Subcutaneous adipose tissue (tissue), 4 donors: Measurements from ENCODE around the gene SCUBE1. TPM values are rescaled to one million over a fixed set of nuclear protein-coding genes. Genes with fewer than 3 reads are reported as not detected.

ENCODE experiments used
- total RNA-seq, 4 donors: library from RNA; depleted of rRNA; stranded (reverse); fragments of >200 nt; gene quantifications; one replicate each; pipeline ENCODE4 v1.1.0, GENCODE V29; 2016
- TF ChIP-seq, protein P1 (sequence below): fragments of 450-650 bp; IDR thresholded peaks from one replicate; pipeline ENCODE4 v1.5.1; 2016; ENCODE audit warnings: low read depth, mild to moderate bottlenecking, control low read depth, antibody characterized with exemption, moderate library complexity

Gene SCUBE1
- total RNA-seq, 4 donors from 2014 or later = 0.66 to 4.6 (median 1.7) TPM

GRCh38 chr22:43387815-43388214 lies 44.6 kb upstream of the SCUBE1 start:
- TF ChIP-seq, protein P1, sequence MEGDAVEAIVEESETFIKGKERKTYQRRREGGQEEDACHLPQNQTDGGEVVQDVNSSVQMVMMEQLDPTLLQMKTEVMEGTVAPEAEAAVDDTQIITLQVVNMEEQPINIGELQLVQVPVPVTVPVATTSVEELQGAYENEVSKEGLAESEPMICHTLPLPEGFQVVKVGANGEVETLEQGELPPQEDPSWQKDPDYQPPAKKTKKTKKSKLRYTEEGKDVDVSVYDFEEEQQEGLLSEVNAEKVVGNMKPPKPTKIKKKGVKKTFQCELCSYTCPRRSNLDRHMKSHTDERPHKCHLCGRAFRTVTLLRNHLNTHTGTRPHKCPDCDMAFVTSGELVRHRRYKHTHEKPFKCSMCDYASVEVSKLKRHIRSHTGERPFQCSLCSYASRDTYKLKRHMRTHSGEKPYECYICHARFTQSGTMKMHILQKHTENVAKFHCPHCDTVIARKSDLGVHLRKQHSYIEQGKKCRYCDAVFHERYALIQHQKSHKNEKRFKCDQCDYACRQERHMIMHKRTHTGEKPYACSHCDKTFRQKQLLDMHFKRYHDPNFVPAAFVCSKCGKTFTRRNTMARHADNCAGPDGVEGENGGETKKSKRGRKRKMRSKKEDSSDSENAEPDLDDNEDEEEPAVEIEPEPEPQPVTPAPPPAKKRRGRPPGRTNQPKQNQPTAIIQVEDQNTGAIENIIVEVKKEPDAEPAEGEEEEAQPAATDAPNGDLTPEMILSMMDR = no peak

- TF ChIP-seq, protein P1 = no peak
These were observed 42.8 kb upstream of the SCUBE1 start for GRCh38 chr22:43385770-43386641.

- TF ChIP-seq, protein P1 = no peak
These were observed 41.7 kb upstream of the SCUBE1 start for GRCh38 chr22:43384863-43385262.

DNA sequence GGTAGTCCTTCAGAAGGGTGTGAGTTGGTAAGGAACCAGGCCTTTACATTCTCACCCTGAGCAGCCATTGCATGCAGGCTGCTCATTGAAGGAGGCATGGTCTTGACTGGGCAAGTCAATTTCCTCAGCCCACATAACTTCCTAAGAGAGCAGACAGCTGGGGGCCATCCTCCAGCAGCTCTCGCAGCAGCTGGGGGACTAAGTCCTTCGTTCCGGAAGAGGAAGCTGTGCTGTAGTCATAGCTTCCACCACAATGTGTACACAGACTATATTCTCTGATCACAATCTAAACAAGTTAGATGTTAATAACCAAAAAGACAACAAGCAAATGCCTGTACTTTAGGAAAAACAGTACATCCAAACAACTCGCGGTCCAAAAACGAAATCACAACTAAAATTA lies 38.5 kb upstream of the SCUBE1 start:
- TF ChIP-seq, protein P1 = no peak

DNA sequence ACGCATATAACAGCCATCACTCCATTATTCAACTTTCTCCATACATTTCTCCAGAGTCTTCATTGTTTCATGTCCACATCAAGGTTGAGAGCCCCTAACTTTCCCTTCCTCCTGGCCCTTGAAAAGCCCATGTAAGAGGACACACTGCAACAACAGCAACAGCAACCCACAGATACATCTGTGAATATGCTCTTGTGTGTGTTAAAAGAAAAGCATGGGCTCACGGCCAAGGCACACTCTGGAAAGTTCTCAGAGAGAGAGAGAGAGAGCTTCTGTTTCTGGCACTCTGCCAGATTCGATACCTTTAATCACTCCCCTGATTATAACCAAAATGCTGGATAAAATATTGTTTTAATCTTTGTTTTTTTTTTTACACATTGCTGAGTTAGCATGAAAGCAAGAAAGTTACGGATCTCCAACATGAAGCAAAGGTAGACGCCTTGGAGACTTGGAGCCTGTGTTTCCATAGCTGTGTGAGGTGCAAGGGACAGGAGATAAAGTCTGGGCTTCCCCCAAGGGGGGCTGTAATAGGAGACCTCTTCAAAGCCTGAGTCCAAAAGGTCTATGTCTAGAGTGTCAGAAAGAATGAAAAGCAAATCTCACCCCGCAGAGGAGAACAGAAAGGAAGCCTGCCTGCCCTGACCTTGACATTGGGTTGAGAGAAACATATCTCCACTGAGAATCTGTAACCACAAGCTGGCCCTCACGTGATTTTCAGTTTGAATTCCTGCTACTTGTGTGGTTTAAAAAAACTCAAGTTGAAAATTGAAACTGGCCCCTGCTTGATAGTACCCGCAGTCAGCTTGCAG lies 34.9 kb upstream of the SCUBE1 start:
- TF ChIP-seq, protein P1 = no peak

- TF ChIP-seq, protein P1 = no peak
These were observed 34.4 kb upstream of the SCUBE1 start for GRCh38 chr22:43377548-43377895.

DNA sequence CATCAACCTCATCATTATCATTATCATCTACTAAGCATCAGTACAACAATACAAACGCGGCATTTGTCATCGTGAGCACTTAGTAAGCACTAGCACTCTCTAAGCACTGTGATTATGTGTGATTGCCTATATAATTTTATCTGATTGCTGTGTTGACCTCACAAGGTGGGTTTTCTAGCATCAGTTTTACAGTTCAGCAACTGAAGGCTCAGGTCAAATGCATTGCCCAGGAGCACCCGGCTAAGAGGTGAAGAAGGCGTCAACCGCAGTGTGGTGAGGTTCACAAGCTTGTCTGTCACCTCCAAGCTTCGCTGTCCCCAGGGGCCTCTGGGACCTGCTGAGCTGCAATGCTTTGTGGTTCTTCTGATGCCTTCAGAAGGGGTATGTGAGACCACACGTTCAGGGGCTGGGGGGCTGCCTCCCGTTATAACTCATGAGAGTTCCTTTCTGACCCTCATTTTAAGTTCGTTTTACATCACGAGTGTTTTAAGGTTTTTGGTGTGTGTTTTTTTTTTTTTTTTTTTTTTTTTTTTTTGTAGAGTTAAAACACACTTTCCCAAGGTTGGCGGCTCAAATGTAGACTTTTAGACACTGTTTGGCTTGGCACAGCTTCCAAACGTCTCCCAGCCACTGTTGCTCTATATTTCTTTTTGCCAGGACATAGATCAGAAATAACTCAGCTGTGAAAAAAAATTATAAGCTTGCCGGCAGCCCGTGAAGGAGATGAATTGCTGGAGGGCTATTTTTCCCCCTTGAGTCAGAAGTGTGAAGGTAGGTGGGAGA lies 33.8 kb upstream of the SCUBE1 start:
- TF ChIP-seq, protein P1 = no peak
